HEK293 (cell line): ENCODE results near the gene MYO1D.

Experiments
- CTCF ChIA-PET: fragments of 350-600 bp; formaldehyde crosslinking; extraction: SDS; loops from one replicate; lab custom pipeline; 2021; ENCODE audit warnings: antibody characterized with exemption; lab: Yijun Ruan, JAX
- POLR2A ChIA-PET: fragments of 300-600 bp; formaldehyde crosslinking; extraction: SDS; loops from one replicate; lab custom pipeline; 2020; ENCODE audit warnings: antibody characterized with exemption, inconsistent platforms; lab: Yijun Ruan, JAX
- H3K27ac ChIP-seq: fragments of 200-500 bp; sonication (Bioruptor generic); 2 replicates; pipeline ENCODE4 v1.5.1; 2014; ENCODE audit warnings: low read depth, low read length, control low read depth, inconsistent platforms; ENCODE audit errors: extremely low read depth
- H3K36me3 ChIP-seq, 2 experiments: fragments of 200-500 bp in 1 of 2; sonication (Bioruptor generic) in 1 of 2; 1 replicate in 1 of 2; 2 replicates in 1 of 2; pipeline ENCODE4 v1.5.1; 2014 to 2017; ENCODE audit warnings: inconsistent platforms in 2 of 2, low read length in 2 of 2; ENCODE audit not compliant: control insufficient read depth in 2 of 2, insufficient read depth in 1 of 2
- H3K4me1 ChIP-seq: fragments of 200-500 bp; sonication (Bioruptor generic); 2 replicates; pipeline ENCODE4 v1.5.1; 2014; ENCODE audit warnings: mild to moderate bottlenecking, low read length, inconsistent platforms; ENCODE audit not compliant: control insufficient read depth, insufficient read depth
- H3K4me3 ChIP-seq: 2 replicates; pipeline ENCODE4 v1.5.1; 2011; ENCODE audit warnings: low read depth, mild to moderate bottlenecking, control low read depth, low read length, moderate library complexity
- H3K9me3 ChIP-seq: fragments of 200-500 bp; sonication (Bioruptor generic); 2 replicates; pipeline ENCODE4 v1.5.1; 2014; ENCODE audit warnings: low read depth, low read length, inconsistent platforms; ENCODE audit not compliant: control insufficient read depth, insufficient read depth
- AEBP2 ChIP-seq: fragments of 450-650 bp; formaldehyde crosslinking; IDR thresholded peaks from 2 replicates; pipeline ENCODE4 v1.5.1; 2016; ENCODE audit warnings: missing biosample characterization, missing genetic modification characterization, borderline replicate concordance
- GLIS2 ChIP-seq: fragments of 450-650 bp; formaldehyde crosslinking; IDR thresholded peaks from 2 replicates; pipeline ENCODE4 v1.5.1; 2016; ENCODE audit warnings: missing biosample characterization, missing genetic modification characterization
- KLF1 ChIP-seq: fragments of 450-650 bp; formaldehyde crosslinking; IDR thresholded peaks from 2 replicates; pipeline ENCODE4 v1.5.1; 2016; ENCODE audit warnings: missing biosample characterization, missing genetic modification characterization
- MYNN ChIP-seq: fragments of 450-650 bp; formaldehyde crosslinking; IDR thresholded peaks from 2 replicates; pipeline ENCODE4 v1.5.1; 2016; ENCODE audit warnings: missing biosample characterization, missing genetic modification characterization, borderline replicate concordance
- SP3 ChIP-seq: fragments of 450-650 bp; formaldehyde crosslinking; IDR thresholded peaks from 2 replicates; pipeline ENCODE4 v1.5.1; 2016; ENCODE audit warnings: missing biosample characterization, missing genetic modification characterization
- ZBTB20 ChIP-seq: fragments of 450-650 bp; formaldehyde crosslinking; IDR thresholded peaks from 2 replicates; pipeline ENCODE4 v1.5.1; 2016; ENCODE audit warnings: missing biosample characterization, missing genetic modification characterization
- ZBTB26 ChIP-seq: fragments of 450-650 bp; formaldehyde crosslinking; optimal IDR thresholded peaks from 2 replicates; pipeline ENCODE3; 2016; ENCODE audit warnings: missing biosample characterization, mild to moderate bottlenecking, missing genetic modification characterization
- ZNF132 ChIP-seq: fragments of 450-650 bp; formaldehyde crosslinking; IDR thresholded peaks from 2 replicates; pipeline ENCODE4 v1.5.1; 2017; ENCODE audit warnings: missing biosample characterization, missing genetic modification characterization, borderline replicate concordance
- ZNF133 ChIP-seq: fragments of 450-650 bp; formaldehyde crosslinking; IDR thresholded peaks from 2 replicates; pipeline ENCODE4 v1.5.1; 2016; ENCODE audit warnings: missing biosample characterization, missing genetic modification characterization
- ZNF174 ChIP-seq: fragments of 450-650 bp; formaldehyde crosslinking; IDR thresholded peaks from 2 replicates; pipeline ENCODE4 v1.5.0; 2017; ENCODE audit warnings: missing biosample characterization, mild to moderate bottlenecking, missing genetic modification characterization
- ZNF350 ChIP-seq: fragments of 450-650 bp; formaldehyde crosslinking; IDR thresholded peaks from 2 replicates; pipeline ENCODE4 v1.5.0; 2017; ENCODE audit warnings: missing biosample characterization, mild to moderate bottlenecking, missing genetic modification characterization
- ZNF404 ChIP-seq: fragments of 450-650 bp; formaldehyde crosslinking; IDR thresholded peaks from 2 replicates; pipeline ENCODE4 v1.5.1; 2017; ENCODE audit warnings: missing biosample characterization, missing genetic modification characterization
- ZNF416 ChIP-seq: fragments of 450-650 bp; formaldehyde crosslinking; IDR thresholded peaks from 2 replicates; pipeline ENCODE4 v1.5.1; 2016; ENCODE audit warnings: missing biosample characterization, missing genetic modification characterization
- ZNF514 ChIP-seq: fragments of 450-650 bp; formaldehyde crosslinking; IDR thresholded peaks from 2 replicates; pipeline ENCODE4 v1.5.1; 2016; ENCODE audit warnings: missing biosample characterization, missing genetic modification characterization
- ZNF555 ChIP-seq: fragments of 450-650 bp; formaldehyde crosslinking; conservative IDR thresholded peaks from 2 replicates; pipeline ENCODE4 v1.5.1; 2017; ENCODE audit warnings: missing biosample characterization, mild to moderate bottlenecking, missing genetic modification characterization, inconsistent platforms
- ZNF558 ChIP-seq: fragments of 450-650 bp; formaldehyde crosslinking; IDR thresholded peaks from 2 replicates; pipeline ENCODE4 v1.5.1; 2016; ENCODE audit warnings: missing biosample characterization, missing genetic modification characterization
- ZNF639 ChIP-seq: fragments of 450-650 bp; formaldehyde crosslinking; IDR thresholded peaks from 2 replicates; pipeline ENCODE4 v1.5.1; 2016; ENCODE audit warnings: missing biosample characterization, missing genetic modification characterization
- ZNF645 ChIP-seq: fragments of 450-650 bp; formaldehyde crosslinking; IDR thresholded peaks from 2 replicates; pipeline ENCODE4; 2016; ENCODE audit warnings: missing biosample characterization, missing genetic modification characterization
- ZNF768 ChIP-seq: fragments of 450-650 bp; formaldehyde crosslinking; IDR thresholded peaks from 2 replicates; pipeline ENCODE4 v1.5.1; 2018; ENCODE audit warnings: missing biosample characterization, mild to moderate bottlenecking, missing genetic modification characterization
- ZNF830 ChIP-seq: fragments of 450-650 bp; IDR thresholded peaks from 2 replicates; pipeline ENCODE4 v1.5.0; 2018; ENCODE audit warnings: missing biosample characterization, missing genetic modification characterization, low read depth, mild to moderate bottlenecking, moderate library complexity
- ZSCAN23 ChIP-seq: fragments of 450-650 bp; formaldehyde crosslinking; IDR thresholded peaks from 2 replicates; pipeline ENCODE4 v1.5.1; 2016; ENCODE audit warnings: missing biosample characterization, missing genetic modification characterization

The MYO1D gene

GRCh38 chr17:32591405-32591804 lies 285.5 kb downstream of the MYO1D start:
- ChIA-PET POLR2A (no interaction called here), CTCF (interaction anchor here (0.7 to 3.2 kb wide), 2 partner anchors 65 to 68 kb away, joined by 3 to 13 read pairs; no protein-coding TSS in a partner anchor)
- no peaks in the 10 kb centered on the region for H3K36me3 ChIP-seq

GRCh38 chr17:32590974-32591373 lies 285.9 kb downstream of the MYO1D start:
- TF ChIP-seq SP3 (tag by site-specific recombination) (no peak), AEBP2 (tag by site-specific recombination) (no peak), GLIS2 (tag by site-specific recombination) (no peak), ZNF768 (tag by site-specific recombination) (no peak)
- TF ChIP-seq, all 188 proteins: peak for 0
- H3K4me1 ChIP-seq = no peaks in the 10 kb centered on the region
- CTCF ChIA-PET = interaction anchor here (0.6 to 3.2 kb wide), 3 partner anchors 68 to 129 kb away, joined by 3 to 13 read pairs (median 4); no protein-coding TSS in a partner anchor

More at GRCh38 chr17:32591405-32591804, 285.5 kb downstream of the MYO1D start:
- Histone ChIP-seq H3K4me3 (no peak overlapping the region), H3K9me3 (no peaks in the 10 kb centered on the region), H3K4me1 (no peaks in the 10 kb centered on the region), H3K27ac (no peak overlapping the region)
- TF ChIP-seq ZNF404 (tag by site-specific recombination) (no peak), KLF1 (tag by site-specific recombination) (no peak), ZNF133 (no peak), ZBTB20 (tag by site-specific recombination) (no peak), MYNN (tag by site-specific recombination) (no peak), ZNF132 (tag by site-specific recombination) (no peak), ZSCAN23 (no peak), ZNF350 (no peak), ZNF174 (no peak), ZNF555 (tag by site-specific recombination) (no peak), ZNF416 (tag by site-specific recombination) (no peak), ZNF830 (tag by site-specific recombination) (no peak)

GRCh38 chr17:32588982-32589381 lies 287.9 kb downstream of the MYO1D start:
- CTCF ChIA-PET = interaction anchor here (0.6 to 3.2 kb wide), 3 partner anchors 70 to 590 kb away, joined by 3 to 13 read pairs (median 4); no protein-coding TSS in a partner anchor
- POLR2A ChIA-PET = no interaction called here
- no peaks in the 10 kb centered on the region for H3K9me3 ChIP-seq
- no peaks in the 10 kb centered on the region; a peak in 1 of 3 replicates for H3K36me3 ChIP-seq
- H3K4me1 ChIP-seq = no peaks in the 10 kb centered on the region
- H3K4me3 ChIP-seq = no peak overlapping the region
- TF ChIP-seq ZNF639 (tag by site-specific recombination) = no peak
- no peak for TF ChIP-seq ZNF514 (tag by site-specific recombination)
- TF ChIP-seq ZBTB26 = no peak
- no peak for TF ChIP-seq ZNF645 (tag by site-specific recombination)
- TF ChIP-seq ZNF558 (tag by site-specific recombination) = no peak
- H3K27ac ChIP-seq = no peak overlapping the region

More at GRCh38 chr17:32590974-32591373, 285.9 kb downstream of the MYO1D start:
- no peaks in the 10 kb centered on the region for H3K36me3 ChIP-seq
- H3K4me3 ChIP-seq = no peak overlapping the region
- no peaks in the 10 kb centered on the region for H3K9me3 ChIP-seq
- H3K27ac ChIP-seq = no peak overlapping the region
- POLR2A ChIA-PET = no interaction called here
